HG02840 (cell line): ENCODE results near the gene MLPH.

Source experiments
- ATAC-seq: cut with Tn5 transposase; IDR thresholded peaks from one replicate; pipeline ENCODE4 v1.9.1; 2021; ENCODE audit warnings: mild to moderate bottlenecking, moderate library complexity, moderate number of reproducible peaks; ENCODE audit not compliant: unreplicated experiment, low FRiP score

Gene MLPH

GRCh38 chr2:237478095-237478494 lies 9.0 kb upstream of the MLPH start:
- no peak for ATAC-seq

GRCh38 chr2:237478979-237479378 lies 8.1 kb upstream of the MLPH start:
- no peak for ATAC-seq

- no peak for ATAC-seq
These were observed 7.3 kb upstream of the MLPH start for GRCh38 chr2:237479747-237480146.

GRCh38 chr2:237480556-237480955 lies 6.5 kb upstream of the MLPH start:
- no peak for ATAC-seq

- ATAC-seq: no peak
These were observed 6.0 kb upstream of the MLPH start for GRCh38 chr2:237480988-237481525.

GRCh38 chr2:237482485-237482884 lies 4.6 kb upstream of the MLPH start:
- no peak for ATAC-seq

- ATAC-seq: no peak
These were observed 3.9 kb upstream of the MLPH start for GRCh38 chr2:237483018-237483731.

- ATAC-seq: no peak
These were observed 1.7 kb upstream of the MLPH start for GRCh38 chr2:237485304-237485703.

GRCh38 chr2:237485844-237486243 lies 1.2 kb upstream of the MLPH start:
- ATAC-seq: no peak

- no peak for ATAC-seq
These were observed 675 bp upstream of the MLPH start for GRCh38 chr2:237486334-237486818.

- no peak for ATAC-seq
These were observed 445 bp downstream of the MLPH start for GRCh38 chr2:237487496-237487895.

- no peak for ATAC-seq
These were observed 1.2 kb downstream of the MLPH start for GRCh38 chr2:237488295-237488694.

GRCh38 chr2:237488901-237489860 lies 2.1 kb downstream of the MLPH start:
- no peak for ATAC-seq

GRCh38 chr2:237490009-237490711 lies 3.1 kb downstream of the MLPH start:
- ATAC-seq: no peak

- ATAC-seq: no peak
These were observed 3.7 kb downstream of the MLPH start for GRCh38 chr2:237490795-237491194.

GRCh38 chr2:237491515-237492118 lies 4.6 kb downstream of the MLPH start:
- ATAC-seq: no peak

- ATAC-seq: no peak
These were observed 5.3 kb downstream of the MLPH start for GRCh38 chr2:237492137-237492890.

GRCh38 chr2:237494066-237494465 lies 7.0 kb downstream of the MLPH start:
- ATAC-seq: no peak

GRCh38 chr2:237495521-237496117 lies 8.6 kb downstream of the MLPH start:
- no peak for ATAC-seq
